Measurements from ENCODE around the gene RBMX. TPM values are rescaled to one million over a fixed set of nuclear protein-coding genes. Genes with fewer than 3 reads are reported as not detected.

The RBMX gene
- total and polyA plus RNA-seq, 9 donors, result 192 to 444 (median 308) TPM

DNA sequence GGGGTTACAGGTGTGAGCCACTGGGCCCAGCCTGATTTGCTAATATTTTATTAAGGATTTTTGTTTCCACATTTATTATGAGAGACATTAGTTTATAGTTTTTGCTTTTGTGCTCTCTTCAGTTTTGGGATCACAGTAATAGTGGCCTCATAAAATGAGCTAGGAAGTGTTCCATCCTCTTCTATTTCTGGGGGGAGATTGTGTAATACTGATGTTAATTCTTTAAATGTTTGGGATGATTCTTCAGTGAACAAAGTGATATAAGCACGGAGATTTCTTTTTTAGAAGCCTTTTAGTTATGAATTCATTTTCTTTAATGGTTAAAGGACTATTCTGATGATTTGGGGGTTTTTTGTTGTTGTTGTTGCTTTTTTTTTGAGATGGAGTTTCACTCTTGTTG, 41.3 kb downstream of the RBMX start:
- H3K27me3 ChIP-seq, result no peaks in the 10 kb centered on the region
- no peaks in the 10 kb centered on the region for H3K9me3 ChIP-seq
- no peaks in the 10 kb centered on the region for H3K36me3 ChIP-seq
- 25 to 31% (median 30%) methylated on average over 1 of the region's 1 CpG for WGBS, 3 donors
- H3K27ac ChIP-seq, result no peak overlapping the region
- DNase-seq, result no peak
- intact Hi-C loops (cut with DNase I), result no loop called here
- no peak for TF ChIP-seq EP300 (IDR thresholded peaks at IDR 0.05)
- TF ChIP-seq POLR2A (IDR thresholded peaks at IDR 0.05), result no peak
- TF ChIP-seq, protein P1, sequence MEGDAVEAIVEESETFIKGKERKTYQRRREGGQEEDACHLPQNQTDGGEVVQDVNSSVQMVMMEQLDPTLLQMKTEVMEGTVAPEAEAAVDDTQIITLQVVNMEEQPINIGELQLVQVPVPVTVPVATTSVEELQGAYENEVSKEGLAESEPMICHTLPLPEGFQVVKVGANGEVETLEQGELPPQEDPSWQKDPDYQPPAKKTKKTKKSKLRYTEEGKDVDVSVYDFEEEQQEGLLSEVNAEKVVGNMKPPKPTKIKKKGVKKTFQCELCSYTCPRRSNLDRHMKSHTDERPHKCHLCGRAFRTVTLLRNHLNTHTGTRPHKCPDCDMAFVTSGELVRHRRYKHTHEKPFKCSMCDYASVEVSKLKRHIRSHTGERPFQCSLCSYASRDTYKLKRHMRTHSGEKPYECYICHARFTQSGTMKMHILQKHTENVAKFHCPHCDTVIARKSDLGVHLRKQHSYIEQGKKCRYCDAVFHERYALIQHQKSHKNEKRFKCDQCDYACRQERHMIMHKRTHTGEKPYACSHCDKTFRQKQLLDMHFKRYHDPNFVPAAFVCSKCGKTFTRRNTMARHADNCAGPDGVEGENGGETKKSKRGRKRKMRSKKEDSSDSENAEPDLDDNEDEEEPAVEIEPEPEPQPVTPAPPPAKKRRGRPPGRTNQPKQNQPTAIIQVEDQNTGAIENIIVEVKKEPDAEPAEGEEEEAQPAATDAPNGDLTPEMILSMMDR (IDR thresholded peaks at IDR 0.05), result no peak
- H3K4me3 ChIP-seq, result no peak overlapping the region
- no peaks in the 10 kb centered on the region for H3K4me1 ChIP-seq (ENCODE audit: insufficient read depth)

DNA sequence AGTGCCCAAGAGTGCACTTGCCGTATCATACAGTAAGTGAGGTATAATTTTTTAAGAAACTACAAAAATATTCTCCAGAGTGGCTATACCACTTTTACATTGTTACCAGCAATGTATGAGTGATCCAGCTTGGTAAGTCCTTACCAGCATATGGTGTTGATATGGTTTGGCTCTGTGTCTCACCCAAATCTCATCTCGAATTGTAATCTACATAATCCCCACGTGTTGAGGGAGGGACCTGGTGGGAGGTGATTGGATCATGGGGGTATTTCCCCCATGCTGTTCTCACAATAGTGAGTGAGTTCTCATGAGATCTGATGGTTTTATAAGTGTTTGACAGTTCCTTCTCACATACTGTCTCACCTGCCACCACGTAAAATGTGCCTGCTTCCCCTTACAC, 44.8 kb downstream of the RBMX start:
- Histone ChIP-seq H3K4me3 (no peak overlapping the region), H3K27ac (no peak overlapping the region), H3K27me3 (no peaks in the 10 kb centered on the region), H3K4me1 (ENCODE audit: insufficient read depth) (no peaks in the 10 kb centered on the region), H3K36me3 (no peaks in the 10 kb centered on the region), H3K9me3 (no peaks in the 10 kb centered on the region)
- intact Hi-C loops (cut with DNase I), result no loop called here
- TF ChIP-seq, protein P1 (IDR thresholded peaks at IDR 0.05), result no peak
- TF ChIP-seq POLR2A (IDR thresholded peaks at IDR 0.05) (no peak), EP300 (IDR thresholded peaks at IDR 0.05) (no peak)
- 63 to 76% (median 67%) methylated on average over 4 of the region's 4 CpGs for WGBS, 3 donors
- no peak for DNase-seq

DNA sequence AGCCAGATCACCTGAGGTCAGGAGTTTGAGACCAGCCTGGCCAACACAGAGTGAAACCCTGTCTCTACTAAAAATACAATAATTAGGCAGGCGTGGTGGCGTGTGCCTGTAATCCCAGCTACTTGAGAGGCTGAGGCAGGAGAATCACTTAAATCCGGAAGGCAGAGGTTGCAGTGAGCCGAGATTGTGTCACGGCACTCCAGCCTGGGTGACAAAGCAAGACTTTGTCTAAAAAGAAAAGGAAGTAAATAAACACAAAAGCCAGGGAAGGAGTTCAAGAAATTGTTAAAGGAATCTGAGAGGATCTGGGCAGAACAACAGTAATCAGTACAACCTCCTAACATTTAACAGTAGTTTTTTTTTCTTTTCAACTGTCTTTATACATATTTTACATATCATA, 51.1 kb downstream of the RBMX start:
- intact Hi-C loops (cut with DNase I), result no loop called here
- H3K36me3 ChIP-seq, result no peaks in the 10 kb centered on the region
- WGBS, 3 donors, result 87 to 88% (median 88%) methylated on average over 5 of the region's 5 CpGs
- DNase-seq, result no peak
- peaks cover 2% of the 10 kb centered on the region for H3K4me1 ChIP-seq (ENCODE audit: insufficient read depth)
- H3K9me3 ChIP-seq, result no peaks in the 10 kb centered on the region
- H3K27me3 ChIP-seq, result no peaks in the 10 kb centered on the region
- H3K4me3 ChIP-seq, result no peak overlapping the region
- TF ChIP-seq EP300 (IDR thresholded peaks at IDR 0.05) (no peak), POLR2A (IDR thresholded peaks at IDR 0.05) (no peak)
- TF ChIP-seq, protein P1 (IDR thresholded peaks at IDR 0.05), result no peak
- no peak overlapping the region for H3K27ac ChIP-seq

DNA sequence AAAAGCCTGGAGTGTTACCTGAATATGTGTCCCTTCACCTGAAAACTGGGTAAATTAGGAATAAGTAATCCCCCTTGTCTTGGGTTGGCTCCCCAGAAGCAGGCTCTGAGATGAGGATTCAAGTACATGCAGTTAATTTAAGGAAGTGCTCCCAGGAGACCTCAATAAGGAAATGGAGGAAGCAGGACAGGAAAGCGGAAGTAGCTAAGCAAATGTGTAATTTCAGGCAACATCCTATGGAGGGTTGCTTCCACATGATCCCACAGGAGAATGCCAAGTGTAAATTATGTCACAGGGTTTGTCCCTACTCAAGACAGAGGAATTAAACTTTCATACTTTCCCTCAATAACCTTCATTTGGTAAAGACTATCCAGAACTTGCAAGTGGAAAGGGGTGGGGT, 51.7 kb downstream of the RBMX start:
- Histone ChIP-seq H3K27ac (no peak overlapping the region), H3K9me3 (no peaks in the 10 kb centered on the region), H3K4me1 (ENCODE audit: insufficient read depth) (peaks cover 2% of the 10 kb centered on the region), H3K36me3 (no peaks in the 10 kb centered on the region), H3K4me3 (no peak overlapping the region), H3K27me3 (no peaks in the 10 kb centered on the region)
- no peak for TF ChIP-seq POLR2A (IDR thresholded peaks at IDR 0.05)
- WGBS, 3 donors, result 74 to 79% (median 77%) methylated on average over 1 of the region's 1 CpG
- intact Hi-C loops (cut with DNase I), result no loop called here
- DNase-seq, result no peak

DNA sequence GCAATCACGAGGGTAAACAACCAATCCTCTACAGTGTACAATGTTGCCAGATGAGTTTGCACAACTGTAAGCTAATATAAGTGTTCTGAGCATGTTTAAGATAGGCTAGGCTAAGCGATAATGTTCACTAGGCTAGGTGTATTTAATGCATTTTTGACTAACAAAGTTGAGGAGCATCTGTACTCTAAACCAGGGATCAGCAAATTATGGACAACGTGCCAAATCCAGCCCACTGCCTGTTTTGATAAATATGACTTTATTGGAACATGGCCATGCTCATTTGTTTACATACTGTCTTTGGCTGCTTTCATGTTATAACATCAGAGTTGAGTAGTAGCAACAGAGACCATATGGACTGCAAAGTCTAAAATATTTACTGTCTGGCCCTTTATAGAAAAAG, 53.5 kb downstream of the RBMX start:
- no peak for DNase-seq
- no peak overlapping the region for H3K4me3 ChIP-seq
- 20 to 22% (median 20%) methylated on average over 3 of the region's 3 CpGs for WGBS, 3 donors
- peaks cover 2% of the 10 kb centered on the region for H3K4me1 ChIP-seq (ENCODE audit: insufficient read depth)
- H3K27ac ChIP-seq, result no peak overlapping the region
- no peaks in the 10 kb centered on the region for H3K36me3 ChIP-seq
- H3K27me3 ChIP-seq, result no peaks in the 10 kb centered on the region
- H3K9me3 ChIP-seq, result no peaks in the 10 kb centered on the region
- TF ChIP-seq, protein P1 (IDR thresholded peaks at IDR 0.05), result no peak
- TF ChIP-seq POLR2A (IDR thresholded peaks at IDR 0.05) (no peak), EP300 (IDR thresholded peaks at IDR 0.05) (no peak)
- intact Hi-C loops (cut with DNase I), result no loop called here

Measured in ovary (tissue), 9 donors.